Stimulated activated CD4-positive, alpha-beta T cell treated with anti-CD3 and anti-CD28 coated beads, Interleukin-12 subunit alpha, Interleukin-12 subunit beta, amount 100 ng/mL, for 24 hours (primary cell): ENCODE data around the gene SERF1A.
"Not testable (repeated sequence)": the region's sequence is repeated elsewhere in the genome, so short reads cannot be mapped to it uniquely, and the experiment has no call there.

Experiments used
- DNase-seq, 2 experiments: peaks; one replicate each; pipeline ENCODE4 v3.0.0-alpha.2; 2020; ENCODE audit warnings: low read depth in 2 of 2

SERF1A gene

GRCh38 chr5:70900533-70901271 is at the start of gene SERF1A:
Gene SERF1A (plus strand): TSS chr5:70900669. CDS start chr5:70900870, 201 bp downstream.
- not testable (repeated sequence) for DNase-seq

- DNase-seq, result not testable (repeated sequence)
Measured at GRCh38 chr5:70866778-70867177, 33.7 kb upstream of the SERF1A start.

- DNase-seq, result not testable (repeated sequence)
Measured at GRCh38 chr5:70870626-70871025, 29.8 kb upstream of the SERF1A start.

- DNase-seq, result not testable (repeated sequence)
Measured at GRCh38 chr5:70896076-70896475, 4.4 kb upstream of the SERF1A start.

- DNase-seq, result not testable (repeated sequence)
Measured at GRCh38 chr5:70901272-70901571, 753 bp downstream of the SERF1A start.

GRCh38 chr5:70906624-70907023 is 6.2 kb downstream of the SERF1A start:
- not testable (repeated sequence) for DNase-seq

GRCh38 chr5:70916829-70917228 is 16.4 kb downstream of the SERF1A start:
- DNase-seq, result not testable (repeated sequence)

GRCh38 chr5:70925211-70925562 is 24.7 kb downstream of the SERF1A start:
- DNase-seq, result not testable (repeated sequence)

GRCh38 chr5:70931709-70932368 is 31.4 kb downstream of the SERF1A start:
- DNase-seq, result not testable (repeated sequence)

GRCh38 chr5:70932560-70932959 is 32.1 kb downstream of the SERF1A start:
- DNase-seq, result not testable (repeated sequence)

GRCh38 chr5:70953068-70953467 is 52.6 kb downstream of the SERF1A start:
- not testable (repeated sequence) for DNase-seq
